Right ventricle myocardium superior (tissue), 1 donor: ENCODE data around the gene LCMT1. TPM values are rescaled to one million over a fixed set of nuclear protein-coding genes. Genes with fewer than 3 reads are reported as not detected.
"Not testable (repeated sequence)": the region's sequence is repeated elsewhere in the genome, so short reads cannot be mapped to it uniquely, and the experiment has no call there.

Source experiments
- ATAC-seq: fragments of 200-7000 bp; cut with Tn5 transposase; one replicate; pipeline ENCODE4 v1.9.1; 2020; ENCODE audit warnings: mild to moderate bottlenecking; ENCODE audit not compliant: poor library complexity
- DNase-seq: peaks from one replicate; pipeline ENCODE4 v3.0.0-alpha.2; 2020
- intact Hi-C: fragments of 100-400 bp; cut with DNase I; formaldehyde crosslinking; loops from one replicate; pipeline ENCODE4 v1.11.2; 2022
- long read RNA-seq: library from polyadenylated mRNA; unstranded; transcript quantifications from one replicate; pipeline ENCODE4 v2.0.0, GENCODE V29; 2021
- total RNA-seq: library from RNA; stranded (reverse); fragmentation: NEBNext Ultra II Directional; extraction: Animal tissue kit (Norgen Biotek cat#: 25700); gene quantifications from one replicate; pipeline ENCODE4 v1.2.1, GENCODE V29; 2021
- donor health status: DM: no; HTN: yes; CAD: no; lungs with severe emphysema.

LCMT1 gene
- 32.1 TPM for total RNA-seq
- long read RNA-seq, transcript LCMT1-201 (12 exons, 1,529 nt), result minor isoform, 5 of 104 reads
- long read RNA-seq, transcript LCMT1-203 (11 exons, 1,368 nt), result major isoform, 79 of 104 reads
- long read RNA-seq, partial matches to known transcripts, result 3 of 104 reads
- long read RNA-seq, other reads (novel, unspliced or antisense), result 14 of 104 reads

DNA sequence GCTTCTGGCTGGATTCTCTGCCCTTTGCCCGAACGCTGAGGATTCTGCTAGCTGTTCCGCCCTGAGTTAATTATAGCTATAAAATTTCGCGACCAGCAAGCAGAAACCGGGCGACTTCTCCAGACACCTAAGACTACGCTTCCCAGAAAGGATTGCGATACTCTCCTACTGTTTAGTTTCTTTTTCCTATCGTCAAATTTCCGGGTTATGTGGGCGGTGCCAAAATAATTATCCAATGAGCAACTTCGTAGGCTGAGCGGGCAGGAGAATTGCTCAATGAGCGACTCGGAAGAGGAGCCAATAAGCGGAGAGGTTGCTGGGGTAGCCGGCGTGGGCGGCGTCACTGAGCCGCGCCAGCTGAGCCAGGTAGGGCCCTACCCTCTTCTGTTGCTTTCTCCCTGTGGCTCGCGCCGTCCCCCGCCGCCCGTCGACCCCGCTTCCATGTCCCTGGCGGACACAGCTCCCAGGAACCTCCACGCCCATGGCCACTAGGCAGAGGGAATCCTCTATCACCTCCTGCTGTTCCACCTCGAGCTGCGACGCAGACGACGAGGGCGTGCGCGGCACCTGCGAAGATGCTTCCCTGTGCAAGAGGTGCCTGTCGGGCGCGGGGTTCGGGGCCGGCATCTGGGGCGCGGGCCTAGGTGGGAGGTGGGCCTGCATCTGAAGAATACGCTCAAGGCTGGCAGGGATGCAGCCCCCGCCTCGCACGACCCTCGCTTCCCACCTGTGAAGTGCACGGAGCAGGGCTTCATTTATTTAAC is at the start of gene LCMT1:
Gene LCMT1, plus strand, starts transcription at position 340 of the 764 bp plus-strand sequence. Its CDS starts 142 bp downstream, at position 482.
- intact Hi-C loops, result no loop called here
- ATAC-seq, result peak; percentile 86
- DNase-seq, result peak; percentile 92

DNA sequence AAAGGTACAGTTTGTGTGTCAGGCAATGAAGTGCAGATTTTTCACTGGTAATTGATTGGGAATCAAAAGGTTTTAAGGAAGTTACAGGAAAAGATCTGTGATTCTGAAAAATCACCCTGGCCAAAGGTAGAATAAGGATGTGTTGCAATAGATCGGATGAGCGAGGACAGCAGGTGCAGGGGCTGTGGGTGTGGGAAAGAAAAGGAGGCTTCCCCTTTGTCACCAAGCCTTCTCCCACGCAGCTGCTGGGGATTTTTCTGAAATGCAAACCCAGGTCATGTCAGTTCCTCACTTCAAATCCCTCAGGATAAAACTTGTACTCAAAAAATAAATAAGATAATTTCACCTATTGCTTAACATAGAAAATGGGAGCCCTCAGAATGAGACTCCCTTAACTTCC is 48.4 kb upstream of the LCMT1 start:
- ATAC-seq, result no peak
- DNase-seq, result no peak
- intact Hi-C loops, result no loop called here

DNA sequence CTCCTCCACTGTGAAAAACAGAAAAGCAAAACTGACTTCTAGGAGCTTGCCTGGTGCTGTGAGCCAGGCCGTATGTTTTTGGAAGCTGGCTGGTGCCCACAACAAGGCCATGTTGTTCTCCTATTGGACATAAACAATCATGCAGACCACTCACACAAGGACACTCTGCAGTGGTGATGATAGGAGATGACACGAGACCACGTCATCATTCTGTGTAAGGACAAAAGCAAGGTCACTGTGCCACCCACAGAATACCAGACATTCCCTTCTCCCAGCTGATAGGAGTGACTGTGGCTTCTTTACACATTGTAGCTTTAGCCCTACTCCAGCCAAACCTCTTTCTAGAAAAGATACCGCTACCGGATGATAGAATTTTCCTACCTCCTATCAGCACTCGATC is 47.7 kb upstream of the LCMT1 start:
- intact Hi-C loops, result no loop called here
- DNase-seq, result no peak
- peak; percentile 71 for ATAC-seq

DNA sequence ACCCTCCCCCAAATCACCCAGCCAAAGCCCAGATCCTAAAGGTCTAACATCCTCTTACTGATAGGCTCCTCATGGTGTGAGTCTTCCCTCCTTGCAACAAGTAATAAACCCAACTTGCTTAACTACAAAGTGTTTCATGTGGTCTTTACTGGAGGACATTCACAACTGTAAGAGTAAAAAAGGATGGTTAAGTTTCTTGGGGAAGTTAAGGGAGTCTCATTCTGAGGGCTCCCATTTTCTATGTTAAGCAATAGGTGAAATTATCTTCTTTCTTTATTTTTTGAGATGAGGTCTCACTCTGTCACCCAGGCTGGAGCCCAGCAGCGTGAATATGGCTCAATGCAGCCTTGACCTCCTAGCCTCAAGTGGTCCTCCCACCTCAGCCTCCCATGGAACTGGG is 47.3 kb upstream of the LCMT1 start:
- ATAC-seq, DNase-seq, intact Hi-C loops: not testable (repeated sequence)

DNA sequence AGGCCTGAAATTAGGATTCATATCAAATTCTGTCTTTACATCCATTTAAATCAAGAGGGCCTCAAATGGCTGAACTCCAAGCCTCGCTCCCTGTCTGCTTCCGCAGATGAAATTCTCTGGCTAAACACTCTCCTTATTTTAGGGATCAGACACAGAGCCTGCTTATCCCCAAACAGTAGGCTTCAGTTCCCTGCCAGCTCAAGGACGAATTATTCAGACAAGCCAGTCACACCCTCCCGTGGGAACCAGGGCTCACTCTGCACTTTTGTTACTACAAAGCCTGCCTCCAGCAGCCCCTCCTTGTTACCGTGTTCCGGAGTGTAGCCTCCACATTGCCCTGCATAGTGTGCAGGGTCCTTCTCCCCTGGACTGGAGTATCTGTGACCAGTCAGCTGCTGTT is 46.6 kb upstream of the LCMT1 start:
- DNase-seq (no peak), ATAC-seq (no peak)
- intact Hi-C loops, result loop anchor here (5.0 kb wide), 1 partner anchor 42 kb away; no protein-coding TSS in a partner anchor

DNA sequence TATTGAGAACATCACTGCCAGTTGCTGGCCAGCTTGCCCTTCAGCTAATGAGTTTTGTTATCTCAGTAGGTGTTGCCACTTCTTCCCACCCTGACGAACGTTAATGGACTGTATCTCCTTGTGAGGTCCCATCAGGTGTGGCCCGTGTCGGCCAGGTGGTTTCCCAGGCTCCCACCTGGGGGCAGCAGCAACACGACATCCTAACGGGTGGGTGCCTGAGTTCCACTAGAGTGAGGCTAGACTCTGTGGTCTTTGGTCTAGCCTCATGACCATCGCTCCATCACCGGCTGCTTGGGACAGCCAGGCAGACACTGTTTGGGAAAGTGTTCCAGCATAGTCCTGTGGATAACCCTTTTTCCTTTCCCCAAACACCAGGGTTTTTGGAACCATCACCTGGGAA is 45.6 kb upstream of the LCMT1 start:
- no peak for DNase-seq
- intact Hi-C loops, result loop anchor here (5.0 kb wide), 1 partner anchor 41 kb away; no protein-coding TSS in a partner anchor
- ATAC-seq, result no peak

DNA sequence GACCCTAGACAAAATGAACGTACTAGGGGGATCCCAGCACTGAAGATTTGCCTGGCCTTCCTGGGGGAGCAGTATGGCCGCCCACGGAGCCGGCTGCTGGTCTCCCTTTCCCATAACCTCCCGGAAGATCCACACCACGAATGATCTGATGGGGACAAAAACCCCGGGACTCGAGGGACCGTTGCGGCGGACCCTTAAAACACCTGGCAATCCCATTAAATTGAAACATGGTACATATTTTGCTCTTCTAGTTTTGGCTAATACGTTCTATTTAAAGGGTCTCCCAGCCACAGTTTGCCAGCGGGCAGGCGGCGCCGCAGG is 45.2 kb upstream of the LCMT1 start:
- ATAC-seq (no peak), DNase-seq (no peak)
- intact Hi-C loops, result loop anchor here (5.0 kb wide), 1 partner anchor 41 kb away; no protein-coding TSS in a partner anchor

DNA sequence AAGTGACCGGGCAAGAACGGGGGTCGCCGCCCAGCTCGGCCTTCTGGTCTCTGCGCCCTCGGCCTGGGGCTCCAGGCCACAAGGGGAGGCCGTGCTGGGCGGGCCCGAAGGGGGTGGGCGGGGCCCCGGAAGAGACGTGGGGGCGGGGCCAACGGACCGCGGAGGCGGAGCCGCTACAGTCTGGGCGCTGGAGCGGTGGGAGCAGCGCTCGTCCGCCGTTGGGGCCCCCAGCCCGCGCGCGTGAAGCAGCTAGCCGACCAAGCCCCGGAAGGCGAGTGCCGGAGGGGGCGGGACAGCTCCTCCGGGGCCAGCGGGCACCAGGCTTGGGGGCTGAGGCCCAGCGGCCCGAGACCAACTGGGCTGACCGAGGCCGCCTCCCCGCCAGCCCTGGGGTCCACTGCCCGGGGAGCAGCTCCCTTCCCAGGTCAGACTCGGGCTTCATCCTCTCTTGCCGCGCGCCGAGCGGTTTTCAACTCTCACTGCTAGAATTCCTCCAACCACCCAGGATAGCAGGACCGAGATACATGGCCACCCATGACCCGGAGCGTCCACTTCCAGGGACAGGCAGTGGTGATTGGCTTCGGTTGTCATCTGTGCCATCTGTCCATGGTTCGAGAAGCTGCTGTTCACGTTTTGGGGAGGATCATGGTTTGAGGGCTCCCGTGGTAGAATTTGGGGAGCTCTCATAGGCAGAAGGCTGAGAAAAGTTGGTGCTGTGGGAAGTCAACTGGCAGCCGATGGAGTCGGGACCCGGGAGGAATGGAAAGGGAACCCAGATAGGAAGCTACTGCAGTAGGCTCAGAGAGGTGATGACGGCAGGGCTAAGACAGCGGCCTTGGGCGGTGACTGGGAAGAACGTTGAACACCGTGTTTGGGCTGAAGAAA is 44.6 kb upstream of the LCMT1 start:
- intact Hi-C loops, result loop anchor here (5.0 kb wide), 1 partner anchor 40 kb away; no protein-coding TSS in a partner anchor
- DNase-seq (peak; percentile 90), ATAC-seq (peak; percentile 97)

DNA sequence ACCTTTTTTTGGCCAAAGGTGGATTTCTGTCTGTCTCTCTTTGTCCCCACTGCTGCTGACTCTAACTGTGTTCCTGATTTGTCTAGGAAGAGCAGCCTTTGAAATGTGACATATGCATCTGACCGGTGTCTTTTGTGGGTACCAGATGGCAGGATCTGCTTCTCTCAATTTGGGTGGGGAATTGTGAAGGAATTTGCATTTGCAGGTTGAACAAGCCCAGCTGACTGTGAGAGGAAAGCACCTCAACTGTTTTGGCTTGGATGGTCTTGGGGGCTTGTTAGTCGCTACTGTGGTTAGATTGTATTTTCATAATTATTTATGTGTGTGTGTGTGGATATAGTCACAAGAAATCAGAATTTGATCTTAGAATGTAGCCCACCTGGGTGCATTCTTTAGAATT is 37.7 kb upstream of the LCMT1 start:
- intact Hi-C loops, result no loop called here
- DNase-seq, result no peak
- ATAC-seq, result no peak

DNA sequence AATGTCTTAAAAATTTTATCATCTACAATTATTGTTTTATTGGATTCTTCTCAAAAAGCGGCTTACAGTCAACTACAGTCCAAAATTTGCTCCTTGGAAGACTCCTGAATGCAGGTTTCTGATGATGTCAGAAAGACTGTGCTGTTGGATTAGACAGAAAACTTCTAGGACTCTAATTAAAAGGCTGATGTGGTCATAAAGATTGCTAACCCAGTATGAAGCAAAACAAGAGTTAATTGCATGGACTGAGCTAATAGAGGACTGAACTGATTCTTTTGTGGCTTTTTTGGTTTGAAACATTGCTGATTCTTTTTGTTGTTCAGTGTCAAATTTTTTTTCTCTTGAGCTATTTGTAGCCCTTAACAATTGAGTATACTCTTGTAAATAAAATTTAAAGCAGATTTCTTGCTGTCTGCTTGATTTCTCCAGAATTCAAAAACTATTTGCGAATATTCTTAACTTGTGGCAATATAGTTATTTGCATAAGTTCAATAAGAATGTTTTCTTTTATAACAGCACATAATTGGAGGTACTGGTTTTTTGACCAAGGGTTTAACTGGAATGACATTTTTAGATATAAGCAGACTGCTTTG is 33.1 kb upstream of the LCMT1 start:
- no peak for DNase-seq
- intact Hi-C loops, result no loop called here
- no peak for ATAC-seq

DNA sequence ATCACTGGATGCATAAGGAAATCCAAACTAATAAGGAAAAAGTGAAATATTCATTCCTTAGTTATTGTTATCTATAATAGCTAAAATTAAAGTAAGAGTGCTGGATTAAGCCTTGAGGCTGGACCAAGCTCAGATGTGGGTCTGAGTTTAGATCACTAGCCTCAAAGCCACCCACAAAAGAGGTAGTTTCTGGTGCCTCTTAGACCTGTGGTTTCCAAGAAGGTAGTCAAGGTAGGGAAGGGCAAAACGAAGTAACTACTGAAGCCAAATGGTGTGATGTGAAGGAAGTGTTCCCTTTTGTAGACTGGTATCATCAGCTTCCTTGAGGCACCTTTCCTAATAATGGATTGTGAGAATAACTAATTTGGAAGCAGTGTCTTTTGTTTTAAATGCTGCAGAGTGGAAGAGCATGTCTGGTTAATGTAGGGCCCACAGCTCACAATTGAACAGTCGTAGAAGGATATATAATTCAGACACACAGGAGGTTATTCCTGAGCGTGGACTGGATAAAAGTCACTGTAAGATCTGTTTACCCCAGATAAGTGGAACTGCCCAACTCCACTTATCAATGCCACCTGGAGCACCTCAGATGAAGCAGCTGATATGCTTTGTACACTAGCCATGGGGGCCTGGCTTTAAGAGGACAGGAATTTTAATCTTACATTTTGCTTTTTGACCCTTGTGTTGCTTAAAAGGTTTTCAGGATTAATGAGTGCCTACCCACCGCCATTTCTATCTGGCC is 31.7 kb upstream of the LCMT1 start:
- ATAC-seq, result no peak
- intact Hi-C loops, result loop anchor here (10.0 kb wide), 1 partner anchor 125 kb away; no protein-coding TSS in a partner anchor
- no peak for DNase-seq

DNA sequence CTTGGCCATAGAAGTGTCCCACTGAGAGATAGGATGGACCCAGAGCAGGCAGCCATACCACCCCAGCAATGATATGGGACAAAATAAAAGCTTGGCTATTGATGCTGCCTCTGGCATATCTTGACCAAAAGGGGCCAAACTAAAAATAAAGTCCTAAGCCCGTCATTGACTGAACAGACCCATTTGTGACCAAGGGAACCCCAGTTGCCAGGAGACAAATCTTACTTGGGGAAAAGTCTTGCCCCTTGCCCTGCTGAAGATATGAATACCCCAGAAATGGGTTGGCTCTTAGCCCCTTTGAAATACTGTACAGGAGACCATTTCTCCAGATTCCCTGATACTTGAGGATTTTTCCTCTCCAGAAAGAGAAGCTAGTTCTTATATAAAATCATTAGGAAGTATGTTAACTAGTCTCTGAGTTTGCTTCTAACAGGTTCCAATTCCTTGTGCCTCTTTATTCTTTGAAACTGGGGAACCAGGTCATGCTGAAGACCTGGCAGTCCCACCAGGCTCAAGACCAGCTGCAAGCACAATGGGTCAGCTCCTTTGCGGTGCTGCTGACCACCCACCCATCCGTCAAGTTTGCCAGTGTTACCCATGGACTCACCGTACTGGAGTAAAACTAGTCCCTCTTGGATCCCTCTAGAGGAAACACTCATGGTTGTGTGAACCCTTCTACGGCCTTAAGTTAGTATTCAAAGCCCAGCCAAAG is 31.0 kb upstream of the LCMT1 start:
- intact Hi-C loops, result loop anchor here (10.0 kb wide), 1 partner anchor 126 kb away; no protein-coding TSS in a partner anchor
- DNase-seq (no peak), ATAC-seq (no peak)

DNA sequence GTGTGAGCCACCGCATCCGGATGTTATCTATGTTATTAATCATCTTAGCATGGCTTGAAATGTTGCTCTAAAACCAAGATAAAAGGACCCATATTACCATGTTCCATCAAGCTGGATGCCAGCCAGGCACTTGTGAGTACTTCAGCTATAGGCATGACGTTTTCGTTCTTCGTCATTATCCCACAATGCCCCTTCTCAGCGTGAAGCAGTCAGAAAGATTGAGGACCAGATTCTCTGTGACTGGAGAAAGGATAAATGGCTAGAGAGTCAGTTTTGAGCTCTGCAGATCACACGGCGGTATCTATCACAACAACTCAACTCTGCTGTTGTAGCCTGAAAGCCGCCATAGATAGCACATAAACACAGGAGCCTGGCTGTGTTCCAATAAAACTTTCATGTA is 29.8 kb upstream of the LCMT1 start:
- DNase-seq, result no peak
- intact Hi-C loops, result loop anchor here (10.0 kb wide), 1 partner anchor 127 kb away; no protein-coding TSS in a partner anchor
- ATAC-seq, result no peak

DNA sequence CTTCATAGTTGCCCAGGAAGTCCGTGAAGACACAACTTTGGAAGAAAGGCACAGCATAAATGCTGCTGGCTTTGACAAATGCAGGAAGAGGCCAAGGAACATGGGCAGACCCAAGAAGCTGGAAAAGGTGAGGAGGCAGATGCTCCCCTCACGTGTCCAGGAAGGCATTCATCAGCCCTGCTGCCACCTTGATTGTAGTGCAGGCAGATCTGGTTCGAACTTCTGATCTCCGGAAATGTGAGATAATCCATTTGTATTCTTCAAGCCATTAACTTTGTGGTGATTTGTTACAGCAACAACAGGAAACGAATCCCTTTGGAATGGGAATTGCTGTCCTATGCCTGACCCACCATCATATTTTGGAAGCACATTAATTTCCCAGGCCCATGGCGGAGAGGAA is 28.5 kb upstream of the LCMT1 start:
- DNase-seq (no peak), ATAC-seq (no peak)
- intact Hi-C loops, result loop anchor here (10.0 kb wide), 1 partner anchor 128 kb away; no protein-coding TSS in a partner anchor

DNA sequence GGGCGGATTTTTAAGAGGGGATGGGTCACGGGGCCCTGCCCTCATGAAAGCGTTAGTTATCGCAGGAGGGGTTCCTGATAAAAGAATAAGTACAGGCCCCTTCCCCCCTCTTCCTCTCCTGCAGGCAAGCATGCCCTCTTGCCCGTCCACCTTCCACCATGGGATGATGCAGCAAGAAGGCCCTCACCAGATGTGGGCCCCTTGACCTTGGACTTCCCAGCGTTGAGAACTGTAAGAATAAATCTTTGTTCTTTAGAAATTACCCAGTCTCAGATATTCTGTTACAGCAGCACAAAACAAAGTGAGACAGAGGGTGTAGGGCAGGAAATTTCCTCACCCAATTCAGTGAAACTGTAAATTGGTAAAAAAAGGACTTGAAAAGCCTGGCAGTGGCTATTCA is 27.8 kb upstream of the LCMT1 start:
- intact Hi-C loops, result loop anchor here (10.0 kb wide), 1 partner anchor 129 kb away; no protein-coding TSS in a partner anchor

DNA sequence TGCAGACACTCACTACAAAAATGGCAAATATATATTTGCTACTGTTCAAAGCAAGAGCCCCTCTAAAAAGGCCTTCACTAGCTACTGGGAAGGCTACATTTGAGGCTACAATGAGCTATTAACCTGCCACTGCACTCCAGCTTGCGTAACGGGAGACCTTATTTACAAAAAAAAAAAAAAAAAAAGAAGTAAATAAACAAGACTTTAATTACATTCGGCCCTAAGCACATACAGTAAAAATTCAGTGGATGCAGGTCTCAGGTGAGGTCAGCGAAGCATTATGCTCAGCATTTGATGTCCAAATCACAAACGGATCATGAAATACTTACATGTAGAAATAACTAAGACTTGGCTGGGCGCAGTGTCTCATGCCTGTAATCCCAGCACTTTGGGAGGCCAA is 26.7 kb upstream of the LCMT1 start:
- intact Hi-C loops, result loop anchor here (10.0 kb wide), 1 partner anchor 130 kb away; no protein-coding TSS in a partner anchor
- no peak for ATAC-seq
- no peak for DNase-seq

More for the DNA sequence above, 27.8 kb upstream of the LCMT1 start:
- ATAC-seq, result no peak
- no peak for DNase-seq

DNA sequence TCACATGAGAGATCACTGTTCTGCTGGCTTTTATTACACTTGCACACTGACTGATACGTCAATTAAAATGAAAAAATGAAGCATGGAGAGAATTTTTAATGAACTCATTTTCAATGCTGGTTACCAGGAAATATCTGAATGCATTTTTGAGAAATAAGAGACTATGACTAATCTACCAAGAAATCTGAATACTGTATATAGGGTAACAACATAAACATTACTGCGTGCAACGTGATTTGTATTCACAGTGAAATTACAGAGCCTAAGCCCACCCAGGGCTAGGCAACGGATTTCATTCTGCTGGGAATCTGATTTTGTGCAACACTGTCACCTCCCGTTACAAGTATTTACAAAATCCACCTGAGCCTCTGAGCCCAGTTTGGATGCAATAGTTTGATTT is 23.8 kb upstream of the LCMT1 start:
- no peak for DNase-seq
- no peak for ATAC-seq
- intact Hi-C loops, result loop anchor here (10.0 kb wide), 1 partner anchor 133 kb away; no protein-coding TSS in a partner anchor
